DND-41 (cell line): ENCODE measurements around the gene CTBP2.

ENCODE experiments used
- ATAC-seq: fragments of 200-7000 bp; cut with Tn5 transposase; 3 replicates; pipeline ENCODE4 v1.9.1; 2021; ENCODE audit warnings: low read depth; ENCODE audit not compliant: insufficient read depth
- DNase-seq: peaks from one replicate; pipeline ENCODE4 v3.0.0-alpha.2; 2020
- H2AFZ ChIP-seq: 2 replicates; pipeline ENCODE4 v1.6.0; 2012; ENCODE audit warnings: low read depth, low read length
- H3K27ac ChIP-seq: 2 replicates; pipeline ENCODE4 v1.5.1; 2012; ENCODE audit warnings: low read length, inconsistent platforms
- H3K27me3 ChIP-seq: fragments of 200-600 bp; sonication (generic); 2 replicates; pipeline ENCODE4 v1.6.0; 2012; ENCODE audit warnings: low read length, mild to moderate bottlenecking, inconsistent platforms; ENCODE audit not compliant: insufficient read depth, poor library complexity
- H3K36me3 ChIP-seq: 2 replicates; pipeline ENCODE4 v1.5.1; 2012; ENCODE audit warnings: low read length, inconsistent platforms; ENCODE audit not compliant: insufficient read depth
- H3K4me1 ChIP-seq: 2 replicates; pipeline ENCODE4 v1.5.1; 2012; ENCODE audit warnings: mild to moderate bottlenecking, low read length; ENCODE audit not compliant: insufficient read depth
- H3K4me2 ChIP-seq: 2 replicates; pipeline ENCODE4 v1.6.0; 2012; ENCODE audit warnings: mild to moderate bottlenecking, moderate library complexity, low read length, inconsistent platforms; ENCODE audit not compliant: insufficient read depth
- H3K4me3 ChIP-seq, 2 experiments: fragments of 200-600 bp in 1 of 2; shearing (Covaris generic) in 1 of 2; 2 replicates each; pipeline ENCODE4 v1.5.1; 2012 to 2016; ENCODE audit warnings: inconsistent platforms in 2 of 2, low read length in 2 of 2, mild to moderate bottlenecking in 2 of 2, low read depth in 1 of 2, moderate library complexity in 1 of 2
- H3K79me2 ChIP-seq: 2 replicates; pipeline ENCODE4 v1.6.0; 2012; ENCODE audit warnings: low read length, inconsistent platforms; ENCODE audit not compliant: insufficient read depth
- H3K9ac ChIP-seq: 2 replicates; pipeline ENCODE4 v1.6.0; 2012; ENCODE audit warnings: low read depth, mild to moderate bottlenecking, inconsistent platforms, low read length, moderate library complexity
- H3K9me3 ChIP-seq: 2 replicates; pipeline ENCODE4 v1.5.1; 2012; ENCODE audit warnings: low read length, moderate library complexity, mild to moderate bottlenecking, inconsistent platforms; ENCODE audit not compliant: insufficient read depth, severe bottlenecking
- H4K20me1 ChIP-seq: 2 replicates; pipeline ENCODE4 v1.6.0; 2012; ENCODE audit warnings: low read length; ENCODE audit not compliant: insufficient read depth
- EZH2 ChIP-seq: IDR thresholded peaks from 3 replicates; pipeline ENCODE4 v1.6.1; 2012; ENCODE audit warnings: borderline replicate concordance, low read depth, mild to moderate bottlenecking, moderate library complexity, low read length, inconsistent platforms; ENCODE audit not compliant: severe bottlenecking
- TF ChIP-seq, protein P1 (sequence below): IDR thresholded peaks from 2 replicates; pipeline ENCODE4 v1.5.1; 2012; ENCODE audit warnings: borderline replicate concordance, low read length, moderate library complexity, mild to moderate bottlenecking; ENCODE audit not compliant: poor library complexity, severe bottlenecking; ENCODE audit errors: extremely low read depth

CTBP2 gene

DNA sequence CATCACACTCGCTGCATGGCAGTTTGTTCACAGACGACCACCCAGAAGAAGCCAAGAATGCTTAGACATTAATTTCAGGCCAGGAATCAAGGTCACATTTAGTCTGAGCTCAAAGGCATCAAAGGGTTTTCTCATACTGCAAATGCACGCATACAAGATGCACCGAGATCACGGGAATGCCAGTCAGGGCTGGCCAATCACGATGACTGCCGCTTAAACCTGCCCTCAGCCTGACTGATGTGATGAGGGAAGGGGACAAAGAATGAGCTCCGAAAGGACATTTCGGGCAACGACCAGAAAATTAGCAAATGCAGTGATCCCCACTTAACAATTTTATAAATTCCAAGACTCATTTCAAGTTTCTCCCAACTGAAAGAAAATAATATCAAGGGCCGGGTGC, 20.2 kb downstream of the CTBP2 start:
- no peak for DNase-seq
- Histone ChIP-seq H3K79me2 (peaks cover 93% of the 10 kb centered on the region), H3K9ac (no peak overlapping the region), H3K4me1 (no peaks in the 10 kb centered on the region), H3K4me3 (no peak overlapping the region), H3K36me3 (peaks cover 10% of the 10 kb centered on the region), H3K9me3 (no peaks in the 10 kb centered on the region), H3K27ac (no peak overlapping the region), H2AFZ (no peak overlapping the region), H4K20me1 (peaks cover 74% of the 10 kb centered on the region), H3K27me3 (no peaks in the 10 kb centered on the region), H3K4me2 (no peak overlapping the region)
- ATAC-seq, result no peak
- no peak for TF ChIP-seq EZH2
- TF ChIP-seq, protein P1, sequence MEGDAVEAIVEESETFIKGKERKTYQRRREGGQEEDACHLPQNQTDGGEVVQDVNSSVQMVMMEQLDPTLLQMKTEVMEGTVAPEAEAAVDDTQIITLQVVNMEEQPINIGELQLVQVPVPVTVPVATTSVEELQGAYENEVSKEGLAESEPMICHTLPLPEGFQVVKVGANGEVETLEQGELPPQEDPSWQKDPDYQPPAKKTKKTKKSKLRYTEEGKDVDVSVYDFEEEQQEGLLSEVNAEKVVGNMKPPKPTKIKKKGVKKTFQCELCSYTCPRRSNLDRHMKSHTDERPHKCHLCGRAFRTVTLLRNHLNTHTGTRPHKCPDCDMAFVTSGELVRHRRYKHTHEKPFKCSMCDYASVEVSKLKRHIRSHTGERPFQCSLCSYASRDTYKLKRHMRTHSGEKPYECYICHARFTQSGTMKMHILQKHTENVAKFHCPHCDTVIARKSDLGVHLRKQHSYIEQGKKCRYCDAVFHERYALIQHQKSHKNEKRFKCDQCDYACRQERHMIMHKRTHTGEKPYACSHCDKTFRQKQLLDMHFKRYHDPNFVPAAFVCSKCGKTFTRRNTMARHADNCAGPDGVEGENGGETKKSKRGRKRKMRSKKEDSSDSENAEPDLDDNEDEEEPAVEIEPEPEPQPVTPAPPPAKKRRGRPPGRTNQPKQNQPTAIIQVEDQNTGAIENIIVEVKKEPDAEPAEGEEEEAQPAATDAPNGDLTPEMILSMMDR, result no peak

DNA sequence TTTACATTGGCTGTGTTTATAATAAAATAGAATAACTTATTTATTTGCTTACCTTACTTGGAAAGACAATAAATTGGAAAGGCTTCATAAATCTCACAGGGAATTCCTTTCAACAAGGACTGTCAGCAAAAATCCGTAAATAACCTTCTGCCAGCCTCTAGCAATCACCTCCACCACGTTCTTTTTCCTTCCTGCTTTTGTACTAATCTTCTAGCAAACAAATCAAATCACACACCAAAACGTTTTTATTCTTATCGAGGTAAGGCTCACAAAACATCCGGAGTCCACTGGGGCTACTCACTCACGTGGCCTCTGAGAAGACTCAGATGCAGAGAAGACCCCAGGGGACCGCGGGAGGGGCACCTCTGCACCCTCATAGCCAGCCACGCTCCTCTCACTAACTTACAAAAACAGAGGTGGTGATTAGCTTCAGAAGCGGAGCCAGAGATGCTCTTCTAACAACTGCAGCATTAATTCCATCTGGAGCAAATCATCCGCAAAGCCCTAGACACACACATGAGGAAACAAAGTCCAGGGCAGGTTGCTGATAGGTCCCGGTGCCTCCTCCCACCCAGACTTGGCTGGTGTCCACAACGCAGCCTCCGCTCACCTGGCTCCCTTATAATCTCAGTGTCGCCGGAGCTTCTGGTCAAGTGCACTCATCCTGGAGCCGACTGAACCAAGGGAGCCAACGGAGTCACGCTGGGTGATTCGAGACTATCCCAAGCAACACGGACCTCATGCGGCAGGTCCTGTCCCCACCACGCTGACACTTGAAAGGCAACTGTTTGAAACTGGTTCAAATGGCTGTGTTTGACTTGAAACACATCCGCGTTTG, 22.5 kb downstream of the CTBP2 start:
- Histone ChIP-seq H3K36me3 (peaks cover 10% of the 10 kb centered on the region), H3K79me2 (peaks cover 91% of the 10 kb centered on the region), H3K4me1 (no peaks in the 10 kb centered on the region), H3K27ac (no peak overlapping the region), H3K9me3 (no peaks in the 10 kb centered on the region), H3K4me2 (no peak overlapping the region), H4K20me1 (peaks cover 70% of the 10 kb centered on the region), H3K4me3 (no peak overlapping the region), H3K9ac (no peak overlapping the region), H3K27me3 (no peaks in the 10 kb centered on the region), H2AFZ (no peak overlapping the region)
- DNase-seq, result no peak
- TF ChIP-seq, protein P1, result no peak
- no peak for TF ChIP-seq EZH2
- ATAC-seq, result no peak

DNA sequence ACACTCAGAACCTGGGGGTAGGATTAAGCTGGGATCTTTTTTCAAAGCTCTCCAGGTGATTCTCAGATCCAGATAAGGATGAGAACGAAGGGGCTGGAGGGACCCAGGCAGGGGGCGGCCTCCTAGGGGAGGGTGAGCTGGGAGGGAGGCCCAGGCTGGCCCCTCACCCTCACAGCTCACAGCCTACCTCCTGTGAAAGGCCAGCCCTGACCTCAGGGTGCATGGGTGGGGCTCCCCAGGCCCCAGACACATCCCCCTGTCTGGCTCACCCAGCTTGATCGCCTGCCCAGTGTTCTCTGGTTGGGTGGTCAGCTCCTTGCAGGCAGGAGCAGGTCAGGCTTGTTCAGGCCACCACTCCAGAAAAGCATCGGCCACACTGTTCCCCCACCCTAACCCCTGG, 24.3 kb downstream of the CTBP2 start:
- Histone ChIP-seq H3K36me3 (peaks cover 17% of the 10 kb centered on the region), H3K4me1 (no peaks in the 10 kb centered on the region), H3K4me2 (no peak overlapping the region), H3K9me3 (no peaks in the 10 kb centered on the region), H3K27ac (no peak overlapping the region), H2AFZ (no peak overlapping the region), H4K20me1 (peaks cover 63% of the 10 kb centered on the region), H3K79me2 (peaks cover 91% of the 10 kb centered on the region), H3K9ac (no peak overlapping the region), H3K4me3 (no peak overlapping the region), H3K27me3 (no peaks in the 10 kb centered on the region)
- ATAC-seq (no peak), DNase-seq (no peak)
- TF ChIP-seq, protein P1, result no peak
- no peak for TF ChIP-seq EZH2

DNA sequence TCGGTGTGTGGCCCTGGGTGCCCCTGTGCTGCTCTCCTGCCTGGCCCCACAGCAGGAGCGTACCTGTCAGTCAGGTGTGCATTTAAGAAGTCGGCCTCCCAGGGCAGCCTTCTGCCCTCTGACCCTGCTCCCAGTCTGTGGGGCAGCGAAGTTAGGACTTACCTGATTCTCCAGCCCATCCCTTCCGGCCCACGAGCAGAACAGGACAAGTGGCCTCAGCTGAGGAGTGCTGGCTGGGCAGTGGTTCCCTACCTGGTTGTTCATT, 24.7 kb downstream of the CTBP2 start:
- Histone ChIP-seq H3K9me3 (no peaks in the 10 kb centered on the region), H3K27ac (no peak overlapping the region), H3K36me3 (peaks cover 20% of the 10 kb centered on the region), H3K27me3 (no peaks in the 10 kb centered on the region), H3K4me3 (no peak overlapping the region), H3K4me2 (no peak overlapping the region), H3K79me2 (peaks cover 93% of the 10 kb centered on the region), H4K20me1 (peaks cover 66% of the 10 kb centered on the region), H3K4me1 (no peaks in the 10 kb centered on the region), H2AFZ (no peak overlapping the region), H3K9ac (no peak overlapping the region)
- no peak for DNase-seq
- TF ChIP-seq, protein P1, result no peak
- no peak for TF ChIP-seq EZH2
- ATAC-seq, result no peak
